ENCODE data around the gene RLN3.
A peak's percentile ranks its signal among the peaks of the same experiment; 100 is the strongest.

RLN3 gene

GRCh38 chr19:14000691-14001375 lies 27.1 kb upstream of the RLN3 start:
- H3K27ac ChIP-seq, result no peak overlapping the region

GRCh38 chr19:14002571-14003250 lies 25.2 kb upstream of the RLN3 start:
- Histone ChIP-seq H3K4me3 (ENCODE audit: low read depth, low read length) (no peak overlapping the region), H3K27ac (no peak overlapping the region), H3K36me3 (replicated peaks) (no peaks in the 10 kb centered on the region), H3K27me3 (replicated peaks) (no peaks in the 10 kb centered on the region)
- no peak for DNase-seq
- in situ Hi-C loops (cut with HindIII; ENCODE audit: low pct_ligation_motif_present, low sequenced_read_pairs), result no loop called here
- TF ChIP-seq, protein P1, sequence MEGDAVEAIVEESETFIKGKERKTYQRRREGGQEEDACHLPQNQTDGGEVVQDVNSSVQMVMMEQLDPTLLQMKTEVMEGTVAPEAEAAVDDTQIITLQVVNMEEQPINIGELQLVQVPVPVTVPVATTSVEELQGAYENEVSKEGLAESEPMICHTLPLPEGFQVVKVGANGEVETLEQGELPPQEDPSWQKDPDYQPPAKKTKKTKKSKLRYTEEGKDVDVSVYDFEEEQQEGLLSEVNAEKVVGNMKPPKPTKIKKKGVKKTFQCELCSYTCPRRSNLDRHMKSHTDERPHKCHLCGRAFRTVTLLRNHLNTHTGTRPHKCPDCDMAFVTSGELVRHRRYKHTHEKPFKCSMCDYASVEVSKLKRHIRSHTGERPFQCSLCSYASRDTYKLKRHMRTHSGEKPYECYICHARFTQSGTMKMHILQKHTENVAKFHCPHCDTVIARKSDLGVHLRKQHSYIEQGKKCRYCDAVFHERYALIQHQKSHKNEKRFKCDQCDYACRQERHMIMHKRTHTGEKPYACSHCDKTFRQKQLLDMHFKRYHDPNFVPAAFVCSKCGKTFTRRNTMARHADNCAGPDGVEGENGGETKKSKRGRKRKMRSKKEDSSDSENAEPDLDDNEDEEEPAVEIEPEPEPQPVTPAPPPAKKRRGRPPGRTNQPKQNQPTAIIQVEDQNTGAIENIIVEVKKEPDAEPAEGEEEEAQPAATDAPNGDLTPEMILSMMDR (IDR thresholded peaks at IDR 0.05; ENCODE audit: low read depth, low read length, missing control alignments), result no peak

More at GRCh38 chr19:14000691-14001375, 27.1 kb upstream of the RLN3 start:
- Histone ChIP-seq H3K4me3 (ENCODE audit: low read depth, low read length) (no peak overlapping the region), H3K36me3 (replicated peaks) (no peaks in the 10 kb centered on the region), H3K27me3 (replicated peaks) (no peaks in the 10 kb centered on the region)
- no peak for DNase-seq
- in situ Hi-C loops (cut with HindIII; ENCODE audit: low pct_ligation_motif_present, low sequenced_read_pairs), result no loop called here
- TF ChIP-seq, protein P1 (IDR thresholded peaks at IDR 0.05; ENCODE audit: low read depth, low read length, missing control alignments), result no peak

- H3K36me3 ChIP-seq (replicated peaks), result no peaks in the 10 kb centered on the region
- no peaks in the 10 kb centered on the region for H3K27me3 ChIP-seq (replicated peaks)
- no peak overlapping the region for H3K27ac ChIP-seq
- DNase-seq, result no peak
- TF ChIP-seq, protein P1 (IDR thresholded peaks at IDR 0.05; ENCODE audit: low read depth, low read length, missing control alignments), result no peak
- in situ Hi-C loops (cut with HindIII; ENCODE audit: low pct_ligation_motif_present, low sequenced_read_pairs), result no loop called here
- H3K4me3 ChIP-seq (ENCODE audit: low read depth, low read length), result no peak overlapping the region
Measured at GRCh38 chr19:14003251-14004055, 24.5 kb upstream of the RLN3 start.

DNA sequence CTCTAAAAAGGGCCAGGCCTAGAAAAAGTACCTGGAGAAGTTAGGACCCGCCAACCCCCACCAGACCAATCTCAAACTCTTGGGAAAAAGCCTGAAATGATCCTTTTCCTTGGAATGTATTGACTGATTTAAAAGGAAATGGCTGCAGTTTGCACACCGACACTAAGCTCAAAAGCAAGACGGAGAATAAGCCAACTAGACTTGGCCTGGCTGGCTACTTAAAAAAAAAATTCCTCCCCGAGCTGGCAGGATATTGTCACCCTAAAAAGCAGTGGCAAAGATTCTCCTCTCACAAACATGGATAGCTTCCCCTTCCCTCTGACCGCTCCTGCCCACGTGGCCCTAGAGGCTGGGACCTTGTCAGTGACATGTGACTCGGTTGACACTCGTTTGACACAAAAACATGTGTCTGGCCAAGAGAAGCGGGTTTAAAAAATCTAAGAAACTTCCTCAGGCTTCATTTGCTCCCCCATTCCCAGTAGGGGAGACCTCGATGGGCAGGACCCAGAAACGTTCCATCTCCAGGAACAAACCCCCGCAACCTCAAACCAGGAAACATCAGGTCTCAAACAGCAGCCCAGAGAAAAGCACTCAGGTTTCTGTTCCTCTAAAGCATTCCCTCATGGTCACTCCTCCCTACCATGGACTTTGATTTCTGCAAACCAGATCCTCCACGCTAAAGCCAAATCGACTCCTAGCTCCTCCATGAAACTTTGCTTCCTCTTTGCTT lies 23.2 kb upstream of the RLN3 start:
- TF ChIP-seq, protein P1 (IDR thresholded peaks at IDR 0.05; ENCODE audit: low read depth, low read length, missing control alignments), result no peak
- in situ Hi-C loops (cut with HindIII; ENCODE audit: low pct_ligation_motif_present, low sequenced_read_pairs), result no loop called here
- Histone ChIP-seq H3K4me3 (ENCODE audit: low read depth, low read length) (no peak overlapping the region), H3K36me3 (replicated peaks) (no peaks in the 10 kb centered on the region), H3K27me3 (replicated peaks) (no peaks in the 10 kb centered on the region), H3K27ac (no peak overlapping the region)
- DNase-seq, result no peak

- no peaks in the 10 kb centered on the region for H3K27me3 ChIP-seq (replicated peaks)
Measured at GRCh38 chr19:14005349-14006084, 22.4 kb upstream of the RLN3 start.

More at GRCh38 chr19:14005349-14006084, 22.4 kb upstream of the RLN3 start:
- peak overlapping the region; percentile 92 for H3K27ac ChIP-seq
- DNase-seq, result peak; percentile 79
- peak overlapping the region; percentile 76 for H3K4me3 ChIP-seq (ENCODE audit: low read depth, low read length)
- H3K36me3 ChIP-seq (replicated peaks), result no peaks in the 10 kb centered on the region
- in situ Hi-C loops (cut with HindIII; ENCODE audit: low pct_ligation_motif_present, low sequenced_read_pairs), result no loop called here
- TF ChIP-seq, protein P1 (IDR thresholded peaks at IDR 0.05; ENCODE audit: low read depth, low read length, missing control alignments), result no peak
